NCI-H128 (cell line): ENCODE data around the gene OBP2A.

Source experiments
- DNase-seq: peaks from one replicate; lab custom pipeline; 2025; ENCODE audit not compliant: unreplicated experiment; lab: John Stamatoyannopoulos, UW

The OBP2A gene

GRCh38 chr9:135596211-135596610, 50.3 kb downstream of the OBP2A start:
- DNase-seq = no peak
